Endodermal cell (in vitro differentiated cells): ENCODE data around the gene DNAH5. TPM values are rescaled to one million over a fixed set of nuclear protein-coding genes. Genes with fewer than 3 reads are reported as not detected.

Experiments
- DNase-seq: peaks from one replicate; pipeline ENCODE4 v3.0.0-alpha.2; 2017
- H3K27ac ChIP-seq: 2 replicates; pipeline ENCODE4 v1.5.1; 2013; ENCODE audit warnings: mild to moderate bottlenecking, low read depth, low read length, moderate library complexity
- H3K27me3 ChIP-seq: 2 replicates; pipeline ENCODE4 v1.6.1; 2013; ENCODE audit warnings: mild to moderate bottlenecking, low read length, moderate library complexity; ENCODE audit not compliant: insufficient read depth, control insufficient read depth, poor library complexity, severe bottlenecking
- H3K36me3 ChIP-seq: 2 replicates; pipeline ENCODE4 v1.7.0; 2013; ENCODE audit warnings: mild to moderate bottlenecking, low read length, moderate library complexity; ENCODE audit not compliant: control insufficient read depth, insufficient read depth
- H3K4me1 ChIP-seq: one replicate; pipeline ENCODE4 v1.7.0; 2013; ENCODE audit warnings: low read length; ENCODE audit not compliant: control insufficient read depth, insufficient read depth
- H3K4me3 ChIP-seq: 2 replicates; pipeline ENCODE4 v1.5.1; 2013; ENCODE audit warnings: mild to moderate bottlenecking, low read length, moderate library complexity
- H3K9ac ChIP-seq: 2 replicates; pipeline ENCODE4 v1.6.1; 2013; ENCODE audit warnings: mild to moderate bottlenecking, low read length, moderate library complexity; ENCODE audit not compliant: poor library complexity, severe bottlenecking; ENCODE audit errors: extremely low read depth
- H3K9me3 ChIP-seq: 2 replicates; pipeline ENCODE4 v1.6.1; 2013; ENCODE audit warnings: mild to moderate bottlenecking, low read length, moderate library complexity; ENCODE audit not compliant: control insufficient read depth
- H3K27ac Mint-ChIP-seq: 2 replicates; pipeline ENCODE4 v1.8.0; 2020; ENCODE audit warnings: mixed read lengths
- H3K27me3 Mint-ChIP-seq: 2 replicates; pipeline ENCODE4 v1.8.0; 2021; ENCODE audit warnings: mild to moderate bottlenecking, mixed read lengths; ENCODE audit not compliant: insufficient read depth
- H3K36me3 Mint-ChIP-seq: 2 replicates; pipeline ENCODE4 v1.8.0; 2020; ENCODE audit warnings: low read depth, mixed read lengths
- H3K4me1 Mint-ChIP-seq: 2 replicates; pipeline ENCODE4 v1.8.0; 2020; ENCODE audit warnings: mixed read lengths
- H3K4me3 Mint-ChIP-seq: 2 replicates; pipeline ENCODE4 v1.8.0; 2020; ENCODE audit warnings: mild to moderate bottlenecking, moderate library complexity, mixed read lengths
- H3K9me3 Mint-ChIP-seq: 2 replicates; pipeline ENCODE4 v1.8.0; 2020; ENCODE audit warnings: mild to moderate bottlenecking, mixed read lengths
- WGBS, 2 experiments: methylation state at CpG; one replicate each; pipeline versions ENCODE4 v1.1.5 to v1.1.7; 2013; ENCODE audit warnings: missing lambda C conversion rate in 2 of 2, mixed read lengths in 1 of 2; ENCODE audit not compliant: insufficient coverage in 1 of 2, insufficient read length in 1 of 2; 5-methylcytosine and 5-hydroxymethylcytosine counted together
- total RNA-seq, 2 donors: library from RNA; stranded (reverse); fragmentation: NEBNext Ultra II Directional in 1 of 2; extraction: Animal tissue kit (Norgen Biotek cat#: 25700) in 1 of 2; gene quantifications; 2 replicates in 1 of 2; 3 replicates in 1 of 2; pipeline ENCODE4 v1.2.1, GENCODE V29; 2021
- TF ChIP-seq, protein P1 (sequence below): fragments of 200-600 bp; sonication (generic); conservative IDR thresholded peaks from 2 replicates; pipeline ENCODE4 v1.5.0; 2021; ENCODE audit warnings: antibody characterized with exemption, mild to moderate bottlenecking

Gene DNAH5
- total RNA-seq, 2 donors from 2014 or later: 0.84 to 1.8 TPM

- Histone ChIP-seq H3K4me1 (peaks cover 9% of the 10 kb centered on the region), H3K9ac (no peak overlapping the region), H3K27ac (no peak overlapping the region), H3K4me3 (no peak overlapping the region), H3K9me3 (no peaks in the 10 kb centered on the region), H3K36me3 (no peaks in the 10 kb centered on the region), H3K27me3 (no peaks in the 10 kb centered on the region)
- no peaks in the 10 kb centered on the region for H3K36me3 Mint-ChIP-seq
- no peak overlapping the region for H3K27ac Mint-ChIP-seq
- TF ChIP-seq, protein P1, sequence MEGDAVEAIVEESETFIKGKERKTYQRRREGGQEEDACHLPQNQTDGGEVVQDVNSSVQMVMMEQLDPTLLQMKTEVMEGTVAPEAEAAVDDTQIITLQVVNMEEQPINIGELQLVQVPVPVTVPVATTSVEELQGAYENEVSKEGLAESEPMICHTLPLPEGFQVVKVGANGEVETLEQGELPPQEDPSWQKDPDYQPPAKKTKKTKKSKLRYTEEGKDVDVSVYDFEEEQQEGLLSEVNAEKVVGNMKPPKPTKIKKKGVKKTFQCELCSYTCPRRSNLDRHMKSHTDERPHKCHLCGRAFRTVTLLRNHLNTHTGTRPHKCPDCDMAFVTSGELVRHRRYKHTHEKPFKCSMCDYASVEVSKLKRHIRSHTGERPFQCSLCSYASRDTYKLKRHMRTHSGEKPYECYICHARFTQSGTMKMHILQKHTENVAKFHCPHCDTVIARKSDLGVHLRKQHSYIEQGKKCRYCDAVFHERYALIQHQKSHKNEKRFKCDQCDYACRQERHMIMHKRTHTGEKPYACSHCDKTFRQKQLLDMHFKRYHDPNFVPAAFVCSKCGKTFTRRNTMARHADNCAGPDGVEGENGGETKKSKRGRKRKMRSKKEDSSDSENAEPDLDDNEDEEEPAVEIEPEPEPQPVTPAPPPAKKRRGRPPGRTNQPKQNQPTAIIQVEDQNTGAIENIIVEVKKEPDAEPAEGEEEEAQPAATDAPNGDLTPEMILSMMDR: no peak
- WGBS, 2 experiments: 89 to 100% methylated on average over 1 of the region's 1 CpG
- H3K4me1 Mint-ChIP-seq: peaks cover 6% of the 10 kb centered on the region
- H3K27me3 Mint-ChIP-seq: peaks cover 2% of the 10 kb centered on the region
- no peak overlapping the region for H3K4me3 Mint-ChIP-seq
- no peak for DNase-seq
- H3K9me3 Mint-ChIP-seq: no peaks in the 10 kb centered on the region
Measured at GRCh38 chr5:13658152-13658551, 286.3 kb downstream of the DNAH5 start.

GRCh38 chr5:13653709-13654108 is 290.8 kb downstream of the DNAH5 start:
- Mint-ChIP-seq H3K9me3 (peaks cover 5% of the 10 kb centered on the region), H3K27ac (no peak overlapping the region), H3K36me3 (no peaks in the 10 kb centered on the region), H3K4me1 (peaks cover 1% of the 10 kb centered on the region), H3K27me3 (peaks cover 2% of the 10 kb centered on the region), H3K4me3 (no peak overlapping the region)
- H3K9me3 ChIP-seq: no peaks in the 10 kb centered on the region
- no peak overlapping the region for H3K9ac ChIP-seq
- no peak overlapping the region for H3K27ac ChIP-seq
- no peak overlapping the region for H3K4me3 ChIP-seq
- H3K27me3 ChIP-seq: no peaks in the 10 kb centered on the region
- H3K4me1 ChIP-seq: peaks cover 1% of the 10 kb centered on the region
- no peak for DNase-seq
- no peaks in the 10 kb centered on the region for H3K36me3 ChIP-seq
- TF ChIP-seq, protein P1: no peak
- 71 to 82% methylated on average over 2 of the region's 2 CpGs for WGBS, 2 experiments

- H3K27me3 ChIP-seq: no peaks in the 10 kb centered on the region
- TF ChIP-seq, protein P1: no peak
Measured at GRCh38 chr5:13649656-13650055, 294.8 kb downstream of the DNAH5 start.

More at GRCh38 chr5:13649656-13650055, 294.8 kb downstream of the DNAH5 start:
- Mint-ChIP-seq H3K9me3 (peaks cover 5% of the 10 kb centered on the region), H3K27me3 (no peaks in the 10 kb centered on the region), H3K4me3 (no peak overlapping the region), H3K36me3 (no peaks in the 10 kb centered on the region), H3K4me1 (no peaks in the 10 kb centered on the region), H3K27ac (no peak overlapping the region)
- Histone ChIP-seq H3K36me3 (no peaks in the 10 kb centered on the region), H3K27ac (no peak overlapping the region), H3K4me3 (no peak overlapping the region), H3K9me3 (no peaks in the 10 kb centered on the region), H3K4me1 (no peaks in the 10 kb centered on the region), H3K9ac (no peak overlapping the region)
- no peak for DNase-seq
